Gastroesophageal sphincter (tissue), 3 donors: ENCODE measurements around the gene GPX7.

Source experiments
- POLR2AphosphoS5 ChIP-seq: sonication (generic); formaldehyde crosslinking; IDR thresholded peaks from one replicate; pipeline ENCODE4 v1.6.1; 2017; ENCODE audit warnings: antibody characterized with exemption
- TF ChIP-seq, protein P1 (sequence below), 4 experiments: fragments of 200-600 bp in 2 of 4; fragments of 450-650 bp in 2 of 4; sonication (generic) in 1 of 4; IDR thresholded peaks; one replicate each; pipeline ENCODE4 v1.5.1; 2017 to 2019; ENCODE audit warnings: antibody characterized with exemption in 4 of 4, mild to moderate bottlenecking in 2 of 4, moderate library complexity in 2 of 4

- TF ChIP-seq, protein P1, sequence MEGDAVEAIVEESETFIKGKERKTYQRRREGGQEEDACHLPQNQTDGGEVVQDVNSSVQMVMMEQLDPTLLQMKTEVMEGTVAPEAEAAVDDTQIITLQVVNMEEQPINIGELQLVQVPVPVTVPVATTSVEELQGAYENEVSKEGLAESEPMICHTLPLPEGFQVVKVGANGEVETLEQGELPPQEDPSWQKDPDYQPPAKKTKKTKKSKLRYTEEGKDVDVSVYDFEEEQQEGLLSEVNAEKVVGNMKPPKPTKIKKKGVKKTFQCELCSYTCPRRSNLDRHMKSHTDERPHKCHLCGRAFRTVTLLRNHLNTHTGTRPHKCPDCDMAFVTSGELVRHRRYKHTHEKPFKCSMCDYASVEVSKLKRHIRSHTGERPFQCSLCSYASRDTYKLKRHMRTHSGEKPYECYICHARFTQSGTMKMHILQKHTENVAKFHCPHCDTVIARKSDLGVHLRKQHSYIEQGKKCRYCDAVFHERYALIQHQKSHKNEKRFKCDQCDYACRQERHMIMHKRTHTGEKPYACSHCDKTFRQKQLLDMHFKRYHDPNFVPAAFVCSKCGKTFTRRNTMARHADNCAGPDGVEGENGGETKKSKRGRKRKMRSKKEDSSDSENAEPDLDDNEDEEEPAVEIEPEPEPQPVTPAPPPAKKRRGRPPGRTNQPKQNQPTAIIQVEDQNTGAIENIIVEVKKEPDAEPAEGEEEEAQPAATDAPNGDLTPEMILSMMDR (IDR thresholded peaks at IDR 0.05) = no peak
- TF ChIP-seq POLR2AphosphoS5 = no peak
Observed at GRCh38 chr1:52657702-52658101, 55.5 kb downstream of the GPX7 start.
